ENCODE results near the gene ADRA2B.

The ADRA2B gene

DNA sequence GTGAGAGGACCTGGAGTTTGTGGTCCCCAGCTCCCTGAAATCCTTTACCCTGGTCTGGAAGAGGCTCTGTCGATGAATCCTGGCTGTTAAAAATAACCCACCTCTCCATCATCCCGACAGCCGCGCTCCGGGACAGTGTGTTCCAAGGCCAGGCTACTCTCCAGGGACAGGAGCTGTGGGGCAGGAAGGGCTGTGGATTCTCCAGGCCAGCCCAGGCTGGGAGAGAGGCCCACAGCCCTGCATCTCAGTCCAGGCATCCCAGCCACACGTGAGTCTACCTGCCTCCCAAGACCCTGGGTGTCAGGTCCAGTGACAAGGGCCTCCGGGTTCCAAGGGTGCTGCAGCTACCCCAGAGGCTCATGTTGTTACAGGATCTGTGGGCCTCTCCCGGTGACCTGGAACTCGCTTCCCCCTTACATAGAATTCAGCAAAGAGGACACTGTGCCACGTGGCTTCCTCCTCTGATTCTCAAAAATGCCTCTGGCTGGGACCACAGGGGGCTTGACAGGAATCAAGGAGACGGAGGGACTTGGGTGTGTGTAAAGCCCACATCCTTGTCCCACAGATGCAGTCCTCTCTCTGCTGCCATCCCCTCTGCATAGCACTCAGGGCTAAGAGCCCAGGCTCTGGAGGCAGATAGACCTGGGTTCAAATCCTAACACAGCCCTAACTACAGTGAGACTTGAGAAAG, 17.3 kb downstream of the ADRA2B start:
- peaks cover 0 to 31% (median 10%) of the 10 kb centered on the region in 5 donors for H3K4me1 ChIP-seq (ENCODE audit: control insufficient read depth in 5 of 5, insufficient read depth in 5 of 5, low read length in 5 of 5)
- no peak overlapping the region for H3K9ac ChIP-seq (ENCODE audit: low read length in 5 of 5)
- peaks cover 0 to 5% (median 0%) of the 10 kb centered on the region in 5 donors for H3K27me3 ChIP-seq (ENCODE audit: control insufficient read depth in 5 of 5, insufficient read depth in 4 of 5, low read length in 5 of 5)
- H3K9me3 ChIP-seq (ENCODE audit: control insufficient read depth in 5 of 5, low read length in 5 of 5) = no peaks in the 10 kb centered on the region
- no peak overlapping the region for H3K4me3 ChIP-seq (ENCODE audit: low read depth in 1 of 5, low read length in 5 of 5)
- no peak overlapping the region for H3K27ac ChIP-seq (ENCODE audit: low read depth, low read length)
- H3K36me3 ChIP-seq (ENCODE audit: control insufficient read depth in 5 of 5, insufficient read depth in 5 of 5, low read length in 5 of 5) = no peaks in the 10 kb centered on the region

DNA sequence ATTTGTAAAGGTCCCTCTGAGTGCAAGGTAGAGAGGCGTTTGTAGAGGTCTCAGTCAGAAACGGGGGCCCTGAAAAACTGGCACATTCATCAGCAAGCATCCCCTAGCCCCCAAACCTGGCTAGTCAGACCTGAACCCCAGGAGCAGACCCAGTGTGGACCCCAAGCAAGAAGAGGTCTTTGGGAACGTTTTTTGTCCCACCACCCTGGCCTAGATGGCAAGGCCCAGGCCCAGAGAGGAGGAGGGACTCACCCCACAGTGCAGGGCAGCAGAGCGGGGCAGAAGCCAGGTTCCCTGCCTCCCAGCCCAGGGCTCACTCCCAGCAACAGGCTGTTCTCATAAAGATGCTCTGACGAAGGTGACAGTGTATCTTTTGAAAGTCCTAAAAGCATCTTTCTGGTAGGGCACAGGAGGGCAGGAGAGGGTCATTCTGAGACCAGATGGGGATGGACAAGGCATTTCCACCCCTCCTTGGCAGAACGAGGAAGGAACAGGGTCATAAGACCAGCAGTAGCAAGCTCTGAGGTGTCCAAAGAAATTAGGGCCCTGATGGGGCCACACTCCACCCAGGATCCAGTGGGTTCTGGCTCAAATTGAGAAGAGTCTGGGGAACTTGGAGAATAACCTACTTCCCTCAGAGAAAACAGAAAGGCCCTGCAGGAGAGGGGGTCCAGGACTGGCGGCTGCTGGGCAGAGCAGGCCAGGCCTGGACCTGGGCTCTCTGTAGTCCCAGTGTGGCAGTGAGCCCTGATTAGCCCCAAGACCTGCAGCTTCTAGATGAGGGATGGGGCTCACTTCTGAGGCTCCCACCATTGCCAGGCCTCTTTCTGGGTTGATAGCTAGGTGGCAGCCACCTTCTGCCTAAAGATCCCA, 18.2 kb downstream of the ADRA2B start:
- H3K27ac ChIP-seq (ENCODE audit: low read depth, low read length) = no peak overlapping the region
- peaks cover 0 to 5% (median 0%) of the 10 kb centered on the region in 5 donors for H3K27me3 ChIP-seq (ENCODE audit: control insufficient read depth in 5 of 5, insufficient read depth in 4 of 5, low read length in 5 of 5)
- no peaks in the 10 kb centered on the region for H3K9me3 ChIP-seq (ENCODE audit: control insufficient read depth in 5 of 5, low read length in 5 of 5)
- H3K36me3 ChIP-seq (ENCODE audit: control insufficient read depth in 5 of 5, insufficient read depth in 5 of 5, low read length in 5 of 5) = no peaks in the 10 kb centered on the region
- H3K9ac ChIP-seq (ENCODE audit: low read length in 5 of 5) = no peak overlapping the region
- peaks cover 0 to 31% (median 10%) of the 10 kb centered on the region in 5 donors for H3K4me1 ChIP-seq (ENCODE audit: control insufficient read depth in 5 of 5, insufficient read depth in 5 of 5, low read length in 5 of 5)
- H3K4me3 ChIP-seq (ENCODE audit: low read depth in 1 of 5, low read length in 5 of 5) = no peak overlapping the region

DNA sequence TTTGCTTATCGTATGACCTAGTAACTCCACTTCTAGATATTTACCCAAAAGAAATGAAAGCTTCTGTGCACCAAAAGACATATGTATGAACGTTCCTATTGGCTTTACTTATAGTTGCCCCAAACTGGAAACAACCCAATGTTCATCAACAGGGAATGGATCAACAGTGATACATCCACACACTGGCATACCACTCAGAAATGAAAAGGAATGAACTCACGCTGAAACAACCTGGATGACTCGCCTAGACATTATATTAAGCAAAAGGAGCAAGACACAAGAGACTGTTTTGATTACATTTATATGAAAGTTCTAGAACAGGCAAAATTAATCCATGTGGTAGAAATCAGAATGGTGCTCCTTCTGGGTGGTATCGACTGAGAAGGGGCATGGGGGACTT, 18.9 kb downstream of the ADRA2B start:
- Histone ChIP-seq H3K9me3 (ENCODE audit: control insufficient read depth in 5 of 5, low read length in 5 of 5) (no peaks in the 10 kb centered on the region), H3K4me3 (ENCODE audit: low read depth in 1 of 5, low read length in 5 of 5) (no peak overlapping the region), H3K36me3 (ENCODE audit: control insufficient read depth in 5 of 5, insufficient read depth in 5 of 5, low read length in 5 of 5) (no peaks in the 10 kb centered on the region), H3K9ac (ENCODE audit: low read length in 5 of 5) (no peak overlapping the region), H3K27ac (ENCODE audit: low read depth, low read length) (no peak overlapping the region), H3K27me3 (ENCODE audit: control insufficient read depth in 5 of 5, insufficient read depth in 4 of 5, low read length in 5 of 5) (peaks cover 0 to 5% (median 0%) of the 10 kb centered on the region in 5 donors), H3K4me1 (ENCODE audit: control insufficient read depth in 5 of 5, insufficient read depth in 5 of 5, low read length in 5 of 5) (peaks cover 0 to 31% (median 10%) of the 10 kb centered on the region in 5 donors)

DNA sequence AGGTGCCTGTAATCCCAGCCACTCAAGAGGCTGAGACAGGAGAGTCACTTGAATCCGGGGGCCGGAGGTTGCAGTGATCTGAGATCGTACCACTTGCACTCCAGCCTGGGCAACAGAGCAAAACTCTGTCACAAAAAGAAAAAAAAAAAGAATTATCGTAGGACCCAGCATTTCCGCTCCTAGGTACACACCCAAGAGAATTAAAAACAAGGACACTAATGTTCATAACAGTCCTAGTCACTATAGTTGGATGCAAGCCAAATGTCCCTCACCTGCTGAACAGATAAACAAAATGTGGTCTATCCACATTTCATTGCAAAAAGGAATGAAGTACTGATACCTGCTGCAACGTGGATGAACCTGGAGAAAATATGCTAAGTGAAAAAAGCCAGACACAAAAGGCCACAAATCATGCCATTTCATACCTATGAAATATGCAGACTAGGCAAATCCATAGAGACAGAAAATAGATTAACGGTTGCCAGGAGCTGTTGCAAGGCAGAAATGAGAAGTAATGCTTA, 21.2 kb downstream of the ADRA2B start:
- Histone ChIP-seq H3K4me1 (ENCODE audit: control insufficient read depth in 5 of 5, insufficient read depth in 5 of 5, low read length in 5 of 5) (peaks cover 0 to 24% (median 10%) of the 10 kb centered on the region in 5 donors), H3K27ac (ENCODE audit: low read depth, low read length) (no peak overlapping the region), H3K9ac (ENCODE audit: low read length in 5 of 5) (no peak overlapping the region), H3K27me3 (ENCODE audit: control insufficient read depth in 5 of 5, insufficient read depth in 4 of 5, low read length in 5 of 5) (peaks cover 0 to 5% (median 0%) of the 10 kb centered on the region in 5 donors), H3K9me3 (ENCODE audit: control insufficient read depth in 5 of 5, low read length in 5 of 5) (no peaks in the 10 kb centered on the region), H3K4me3 (ENCODE audit: low read depth in 1 of 5, low read length in 5 of 5) (no peak overlapping the region), H3K36me3 (ENCODE audit: control insufficient read depth in 5 of 5, insufficient read depth in 5 of 5, low read length in 5 of 5) (no peaks in the 10 kb centered on the region)

DNA sequence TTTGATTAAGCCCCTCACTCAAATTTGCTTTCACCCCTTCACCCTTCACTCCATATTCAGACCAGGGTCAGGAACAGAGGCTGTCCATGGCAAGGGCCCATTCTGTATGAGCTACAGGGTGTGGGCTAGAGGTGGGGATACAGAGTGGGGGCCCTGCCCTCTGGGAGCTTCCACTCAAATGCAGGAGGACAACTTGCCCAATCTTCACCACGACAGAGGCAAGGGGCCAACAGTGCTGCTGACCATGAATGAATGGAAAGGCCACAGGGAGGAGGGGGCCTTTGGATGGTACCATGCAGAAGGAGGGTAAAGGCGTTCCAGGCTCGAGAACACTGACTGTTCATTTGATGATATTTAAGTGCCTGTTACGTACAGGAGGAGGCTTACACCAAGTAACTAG, 22.8 kb downstream of the ADRA2B start:
- Histone ChIP-seq H3K36me3 (ENCODE audit: control insufficient read depth in 5 of 5, insufficient read depth in 5 of 5, low read length in 5 of 5) (no peaks in the 10 kb centered on the region), H3K4me1 (ENCODE audit: control insufficient read depth in 5 of 5, insufficient read depth in 5 of 5, low read length in 5 of 5) (peaks cover 0 to 10% (median 2%) of the 10 kb centered on the region in 5 donors), H3K9ac (ENCODE audit: low read length in 5 of 5) (no peak overlapping the region), H3K9me3 (ENCODE audit: control insufficient read depth in 5 of 5, low read length in 5 of 5) (no peaks in the 10 kb centered on the region), H3K27me3 (ENCODE audit: control insufficient read depth in 5 of 5, insufficient read depth in 4 of 5, low read length in 5 of 5) (peaks cover 0 to 8% (median 2%) of the 10 kb centered on the region in 5 donors), H3K4me3 (ENCODE audit: low read depth in 1 of 5, low read length in 5 of 5) (no peak overlapping the region), H3K27ac (ENCODE audit: low read depth, low read length) (no peak overlapping the region)

DNA sequence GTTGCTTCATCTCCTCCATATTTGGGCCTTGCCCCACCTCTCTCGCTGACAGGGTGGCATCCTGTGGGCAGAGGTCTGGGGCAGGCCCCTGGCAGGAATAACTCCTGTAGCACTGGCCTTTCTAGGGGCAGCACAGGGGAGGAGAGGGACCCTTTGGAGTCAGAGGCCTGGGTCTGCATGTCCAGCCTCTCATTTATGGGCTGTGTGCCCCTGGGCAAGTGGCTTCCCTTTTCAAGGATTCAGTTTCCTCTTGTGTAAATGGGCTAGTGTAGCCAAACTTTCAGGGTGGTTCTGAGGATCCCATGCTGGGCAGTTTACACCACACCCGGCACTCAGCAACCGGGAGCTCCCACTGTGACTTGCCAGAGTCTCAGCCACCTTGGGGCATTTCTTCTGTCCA, 23.4 kb downstream of the ADRA2B start:
- no peak overlapping the region for H3K4me3 ChIP-seq (ENCODE audit: low read depth in 1 of 5, low read length in 5 of 5)
- H3K36me3 ChIP-seq (ENCODE audit: control insufficient read depth in 5 of 5, insufficient read depth in 5 of 5, low read length in 5 of 5) = no peaks in the 10 kb centered on the region
- H3K27ac ChIP-seq (ENCODE audit: low read depth, low read length) = no peak overlapping the region
- no peaks in the 10 kb centered on the region for H3K9me3 ChIP-seq (ENCODE audit: control insufficient read depth in 5 of 5, low read length in 5 of 5)
- H3K4me1 ChIP-seq (ENCODE audit: control insufficient read depth in 5 of 5, insufficient read depth in 5 of 5, low read length in 5 of 5) = peaks cover 0 to 6% (median 0%) of the 10 kb centered on the region in 5 donors
- no peak overlapping the region for H3K9ac ChIP-seq (ENCODE audit: low read length in 5 of 5)
- peaks cover 0 to 8% (median 2%) of the 10 kb centered on the region in 5 donors for H3K27me3 ChIP-seq (ENCODE audit: control insufficient read depth in 5 of 5, insufficient read depth in 4 of 5, low read length in 5 of 5)

DNA sequence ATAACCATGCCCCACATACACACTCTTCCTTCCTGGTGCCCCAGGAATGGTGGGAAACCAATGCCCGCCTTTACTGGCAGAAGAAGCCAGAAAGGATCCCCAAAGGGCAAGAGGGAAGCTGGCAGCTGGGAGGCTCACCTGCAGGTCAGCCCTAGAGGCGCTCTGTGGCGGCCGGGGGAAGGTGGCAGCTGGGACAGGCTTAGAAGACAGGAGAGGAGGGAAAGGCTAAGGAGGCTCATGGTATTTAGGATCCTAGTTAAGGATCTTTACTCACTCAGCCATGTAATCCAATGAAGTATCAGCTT, 23.8 kb downstream of the ADRA2B start:
- no peaks in the 10 kb centered on the region for H3K36me3 ChIP-seq (ENCODE audit: control insufficient read depth in 5 of 5, insufficient read depth in 5 of 5, low read length in 5 of 5)
- peaks cover 0 to 5% (median 0%) of the 10 kb centered on the region in 5 donors for H3K4me1 ChIP-seq (ENCODE audit: control insufficient read depth in 5 of 5, insufficient read depth in 5 of 5, low read length in 5 of 5)
- H3K9ac ChIP-seq (ENCODE audit: low read length in 5 of 5) = no peak overlapping the region
- H3K9me3 ChIP-seq (ENCODE audit: control insufficient read depth in 5 of 5, low read length in 5 of 5) = no peaks in the 10 kb centered on the region
- peaks cover 0 to 8% (median 2%) of the 10 kb centered on the region in 5 donors for H3K27me3 ChIP-seq (ENCODE audit: control insufficient read depth in 5 of 5, insufficient read depth in 4 of 5, low read length in 5 of 5)
- no peak overlapping the region for H3K27ac ChIP-seq (ENCODE audit: low read depth, low read length)
- H3K4me3 ChIP-seq (ENCODE audit: low read depth in 1 of 5, low read length in 5 of 5) = no peak overlapping the region

DNA sequence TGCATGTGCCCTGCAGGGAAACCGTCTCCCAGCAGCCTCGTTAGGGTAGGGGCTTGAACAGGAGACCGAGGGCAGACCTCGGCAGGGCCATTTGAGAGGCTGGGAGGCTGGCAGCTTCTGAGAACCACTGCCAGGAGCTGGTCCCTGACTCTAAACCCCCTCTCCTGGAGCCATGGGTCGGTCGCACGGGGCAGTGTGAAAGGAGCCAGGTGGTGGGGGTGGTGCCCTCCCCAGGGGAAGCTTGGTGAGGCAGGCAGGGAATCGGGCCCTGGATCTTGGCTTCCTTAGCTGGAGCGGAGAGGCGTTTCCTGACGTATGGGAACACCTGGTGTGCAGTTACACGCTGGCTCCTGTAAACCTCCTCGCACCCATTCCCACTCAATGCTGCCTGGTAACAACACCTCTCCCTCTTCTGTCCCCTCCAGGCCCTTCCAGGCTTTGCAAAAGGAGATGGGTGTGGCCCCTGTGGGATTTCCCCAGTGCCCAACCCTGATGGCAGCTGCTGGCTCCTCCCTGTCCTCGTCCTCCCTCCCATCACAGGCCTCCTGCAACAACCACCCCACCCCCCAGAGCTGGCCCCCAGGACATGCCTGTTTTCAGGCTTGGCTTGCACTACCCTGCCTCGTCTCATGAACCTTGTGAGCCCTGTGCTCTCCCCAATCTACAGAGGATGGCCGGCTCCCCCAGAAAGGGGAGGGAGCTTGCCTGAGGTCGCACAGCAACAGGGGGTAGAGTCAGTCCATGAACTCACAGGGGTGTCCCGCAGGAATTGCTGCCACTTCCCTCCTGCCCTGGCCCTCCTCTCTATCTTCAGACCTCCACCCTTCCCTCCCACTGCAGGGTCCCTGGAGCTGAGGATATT, 24.4 kb downstream of the ADRA2B start:
- Histone ChIP-seq H3K9ac (ENCODE audit: low read length in 5 of 5) (no peak overlapping the region), H3K27ac (ENCODE audit: low read depth, low read length) (no peak overlapping the region), H3K9me3 (ENCODE audit: control insufficient read depth in 5 of 5, low read length in 5 of 5) (no peaks in the 10 kb centered on the region), H3K36me3 (ENCODE audit: control insufficient read depth in 5 of 5, insufficient read depth in 5 of 5, low read length in 5 of 5) (no peaks in the 10 kb centered on the region), H3K4me1 (ENCODE audit: control insufficient read depth in 5 of 5, insufficient read depth in 5 of 5, low read length in 5 of 5) (peaks cover 0 to 5% (median 0%) of the 10 kb centered on the region in 5 donors), H3K27me3 (ENCODE audit: control insufficient read depth in 5 of 5, insufficient read depth in 4 of 5, low read length in 5 of 5) (peaks cover 0 to 8% (median 2%) of the 10 kb centered on the region in 5 donors), H3K4me3 (ENCODE audit: low read depth in 1 of 5, low read length in 5 of 5) (no peak overlapping the region)

DNA sequence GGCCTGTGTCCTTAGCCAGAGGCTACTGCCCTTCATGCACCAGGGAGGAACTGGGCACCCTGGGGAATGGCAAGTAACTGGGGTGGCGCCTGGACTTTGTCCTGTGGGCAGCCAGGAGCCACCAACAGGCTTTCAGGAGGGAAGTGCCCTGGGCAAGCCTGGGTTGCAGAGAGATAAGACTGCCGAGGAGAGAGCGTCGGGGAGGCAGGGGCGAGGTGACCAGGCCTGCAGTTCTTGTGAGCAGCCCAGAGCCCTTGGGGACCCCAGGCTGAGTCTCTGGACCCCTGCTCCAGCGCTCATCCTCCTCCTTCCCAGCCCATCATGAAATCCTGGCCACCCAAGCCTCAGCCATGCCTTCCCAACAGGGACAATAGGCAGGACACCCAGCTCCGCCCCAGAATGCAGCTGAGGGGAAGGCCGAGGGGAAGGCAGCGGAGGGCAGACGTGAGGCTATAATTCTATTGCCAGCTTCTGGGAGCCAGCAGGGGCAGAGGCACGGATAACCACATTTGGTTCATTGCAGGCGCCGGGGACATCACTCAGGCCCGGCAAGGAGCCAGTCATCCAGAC, 25.1 kb downstream of the ADRA2B start:
- peaks cover 0 to 5% (median 0%) of the 10 kb centered on the region in 5 donors for H3K4me1 ChIP-seq (ENCODE audit: control insufficient read depth in 5 of 5, insufficient read depth in 5 of 5, low read length in 5 of 5)
- H3K9ac ChIP-seq (ENCODE audit: low read length in 5 of 5) = no peak overlapping the region

More for the DNA sequence above, 25.1 kb downstream of the ADRA2B start:
- Histone ChIP-seq H3K36me3 (ENCODE audit: control insufficient read depth in 5 of 5, insufficient read depth in 5 of 5, low read length in 5 of 5) (no peaks in the 10 kb centered on the region), H3K9me3 (ENCODE audit: control insufficient read depth in 5 of 5, low read length in 5 of 5) (no peaks in the 10 kb centered on the region), H3K27ac (ENCODE audit: low read depth, low read length) (no peak overlapping the region), H3K27me3 (ENCODE audit: control insufficient read depth in 5 of 5, insufficient read depth in 4 of 5, low read length in 5 of 5) (peaks cover 0 to 8% (median 2%) of the 10 kb centered on the region in 5 donors), H3K4me3 (ENCODE audit: low read depth in 1 of 5, low read length in 5 of 5) (no peak overlapping the region)
